Activated B cell treated with CpG ODN at 0.5 μM for 24 hours (primary cell): ENCODE data around the gene AACS. TPM values are rescaled to one million over a fixed set of nuclear protein-coding genes. Genes with fewer than 3 reads are reported as not detected.
"Not testable (repeated sequence)": the region's sequence is repeated elsewhere in the genome, so short reads cannot be mapped to it uniquely, and the experiment has no call there.

Experiments used
- ATAC-seq: fragments of 200-7000 bp; cut with Tn5 transposase; one replicate; pipeline ENCODE4 v1.10.0; 2021; ENCODE audit warnings: low read depth, mild to moderate bottlenecking, moderate library complexity
- CTCF ChIA-PET: fragments of 350-600 bp; sonication (Branson Sonifier 250); formaldehyde crosslinking; loops from one replicate; lab custom pipeline; 2021; ENCODE audit warnings: antibody characterized with exemption; lab: Charles Lee
- POLR2A ChIA-PET: fragments of 350-600 bp; sonication (Branson Sonifier 250); formaldehyde crosslinking; loops from one replicate; lab custom pipeline; 2021; ENCODE audit warnings: antibody characterized with exemption; lab: Charles Lee
- DNase-seq: peaks from one replicate; pipeline ENCODE4 v3.0.0; 2022
- H3K27ac Mint-ChIP-seq: one replicate; pipeline ENCODE4 v1.8.0; 2020; ENCODE audit warnings: mixed read lengths
- H3K27me3 Mint-ChIP-seq: one replicate; pipeline ENCODE4 v1.8.0; 2021; ENCODE audit warnings: mixed read lengths
- H3K36me3 Mint-ChIP-seq: one replicate; pipeline ENCODE4 v1.8.0; 2021; ENCODE audit warnings: low read depth, mixed read lengths
- H3K4me1 Mint-ChIP-seq: one replicate; pipeline ENCODE4 v1.8.0; 2021; ENCODE audit warnings: mixed read lengths
- H3K4me3 Mint-ChIP-seq: one replicate; pipeline ENCODE4 v1.8.0; 2020; ENCODE audit warnings: mild to moderate bottlenecking, mixed read lengths
- H3K9me3 Mint-ChIP-seq: one replicate; pipeline ENCODE4 v1.8.0; 2020; ENCODE audit warnings: mixed read lengths
- CTCF ChIP-seq: fragments of 200-600 bp; IDR thresholded peaks from one replicate; pipeline ENCODE4 v1.8.0; 2022; ENCODE audit warnings: antibody characterized with exemption, mild to moderate bottlenecking
- intact Hi-C: fragments of 100-400 bp; cut with micrococcal nuclease; formaldehyde crosslinking; loops from one replicate; pipeline ENCODE4 v1.15.1; 2024
- total RNA-seq: library from RNA; stranded (reverse); gene quantifications from 2 replicates; pipeline ENCODE4 v1.2.3, GENCODE V29; 2022

AACS gene
- total RNA-seq, 1 donor from 2014 or later: 18.7 TPM

- no peak for TF ChIP-seq CTCF
- Mint-ChIP-seq H3K4me1 (no peaks in the 10 kb centered on the region), H3K27me3 (no peaks in the 10 kb centered on the region), H3K36me3 (peaks cover 37% of the 10 kb centered on the region), H3K9me3 (no peaks in the 10 kb centered on the region), H3K4me3 (no peak overlapping the region), H3K27ac (no peak overlapping the region)
- ChIA-PET POLR2A (no interaction called here), CTCF (no interaction called here)
- no peak for DNase-seq
- intact Hi-C loops: no loop called here
- ATAC-seq: no peak
Measured at GRCh38 chr12:125079084-125079483, 13.8 kb downstream of the AACS start.

- H3K27ac Mint-ChIP-seq: no peak overlapping the region
- TF ChIP-seq CTCF: no peak
- no peaks in the 10 kb centered on the region for H3K9me3 Mint-ChIP-seq
- ATAC-seq (no peak), DNase-seq (no peak)
- H3K4me3 Mint-ChIP-seq: no peak overlapping the region
- no peaks in the 10 kb centered on the region for H3K4me1 Mint-ChIP-seq
- peaks cover 37% of the 10 kb centered on the region for H3K36me3 Mint-ChIP-seq
- POLR2A ChIA-PET: no interaction called here
- no peaks in the 10 kb centered on the region for H3K27me3 Mint-ChIP-seq
- CTCF ChIA-PET: no interaction called here
- intact Hi-C loops: no loop called here
Measured at GRCh38 chr12:125079648-125080645, 14.7 kb downstream of the AACS start.

GRCh38 chr12:125081427-125081826, 16.2 kb downstream of the AACS start:
- no peak overlapping the region for H3K4me3 Mint-ChIP-seq
- no peak for TF ChIP-seq CTCF
- no peak overlapping the region for H3K27ac Mint-ChIP-seq
- no peaks in the 10 kb centered on the region for H3K4me1 Mint-ChIP-seq
- DNase-seq (no peak), ATAC-seq (no peak)
- H3K27me3 Mint-ChIP-seq: no peaks in the 10 kb centered on the region
- ChIA-PET POLR2A (interaction anchor here (0.6 kb wide), 1 partner anchor 81 kb away, joined by 5 read pairs; no protein-coding TSS in a partner anchor), CTCF (no interaction called here)
- intact Hi-C loops: no loop called here
- H3K36me3 Mint-ChIP-seq: peaks cover 36% of the 10 kb centered on the region
- H3K9me3 Mint-ChIP-seq: no peaks in the 10 kb centered on the region

GRCh38 chr12:125083072-125083471, 17.8 kb downstream of the AACS start:
- ATAC-seq: no peak
- DNase-seq: no peak
- no peaks in the 10 kb centered on the region for H3K27me3 Mint-ChIP-seq
- no peak overlapping the region for H3K4me3 Mint-ChIP-seq
- intact Hi-C loops: no loop called here
- peaks cover 34% of the 10 kb centered on the region for H3K36me3 Mint-ChIP-seq
- no peak for TF ChIP-seq CTCF
- ChIA-PET CTCF (no interaction called here), POLR2A (no interaction called here)
- H3K27ac Mint-ChIP-seq: no peak overlapping the region
- H3K9me3 Mint-ChIP-seq: no peaks in the 10 kb centered on the region
- no peaks in the 10 kb centered on the region for H3K4me1 Mint-ChIP-seq

GRCh38 chr12:125088199-125088598, 23.0 kb downstream of the AACS start:
- POLR2A ChIA-PET, ATAC-seq, CTCF ChIA-PET: not testable (repeated sequence)

More at GRCh38 chr12:125088199-125088598, 23.0 kb downstream of the AACS start:
- H3K9me3 Mint-ChIP-seq, H3K4me1 Mint-ChIP-seq, H3K4me3 Mint-ChIP-seq, intact Hi-C loops, H3K27ac Mint-ChIP-seq, H3K27me3 Mint-ChIP-seq, DNase-seq: not testable (repeated sequence)
- peaks cover 22% of the 10 kb centered on the region for H3K36me3 Mint-ChIP-seq
